ENCODE measurements around the gene CHCHD6.

GRCh38 chr3:126897943-126898342 is 193.9 kb downstream of the CHCHD6 start:
- TF ChIP-seq CTCF (IDR thresholded peaks at IDR 0.05), result no peak
- no peak for TF ChIP-seq POLR2A (IDR thresholded peaks at IDR 0.05)
